ENCODE results near the gene SERPINE2. TPM values are rescaled to one million over a fixed set of nuclear protein-coding genes. Genes with fewer than 3 reads are reported as not detected.
A peak's percentile ranks its signal among the peaks of the same experiment; 100 is the strongest.

Gene SERPINE2, protein sequence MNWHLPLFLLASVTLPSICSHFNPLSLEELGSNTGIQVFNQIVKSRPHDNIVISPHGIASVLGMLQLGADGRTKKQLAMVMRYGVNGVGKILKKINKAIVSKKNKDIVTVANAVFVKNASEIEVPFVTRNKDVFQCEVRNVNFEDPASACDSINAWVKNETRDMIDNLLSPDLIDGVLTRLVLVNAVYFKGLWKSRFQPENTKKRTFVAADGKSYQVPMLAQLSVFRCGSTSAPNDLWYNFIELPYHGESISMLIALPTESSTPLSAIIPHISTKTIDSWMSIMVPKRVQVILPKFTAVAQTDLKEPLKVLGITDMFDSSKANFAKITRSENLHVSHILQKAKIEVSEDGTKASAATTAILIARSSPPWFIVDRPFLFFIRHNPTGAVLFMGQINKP
- polyA plus RNA-seq (ENCODE audit: insufficient read length) = 73.3 TPM

DNA sequence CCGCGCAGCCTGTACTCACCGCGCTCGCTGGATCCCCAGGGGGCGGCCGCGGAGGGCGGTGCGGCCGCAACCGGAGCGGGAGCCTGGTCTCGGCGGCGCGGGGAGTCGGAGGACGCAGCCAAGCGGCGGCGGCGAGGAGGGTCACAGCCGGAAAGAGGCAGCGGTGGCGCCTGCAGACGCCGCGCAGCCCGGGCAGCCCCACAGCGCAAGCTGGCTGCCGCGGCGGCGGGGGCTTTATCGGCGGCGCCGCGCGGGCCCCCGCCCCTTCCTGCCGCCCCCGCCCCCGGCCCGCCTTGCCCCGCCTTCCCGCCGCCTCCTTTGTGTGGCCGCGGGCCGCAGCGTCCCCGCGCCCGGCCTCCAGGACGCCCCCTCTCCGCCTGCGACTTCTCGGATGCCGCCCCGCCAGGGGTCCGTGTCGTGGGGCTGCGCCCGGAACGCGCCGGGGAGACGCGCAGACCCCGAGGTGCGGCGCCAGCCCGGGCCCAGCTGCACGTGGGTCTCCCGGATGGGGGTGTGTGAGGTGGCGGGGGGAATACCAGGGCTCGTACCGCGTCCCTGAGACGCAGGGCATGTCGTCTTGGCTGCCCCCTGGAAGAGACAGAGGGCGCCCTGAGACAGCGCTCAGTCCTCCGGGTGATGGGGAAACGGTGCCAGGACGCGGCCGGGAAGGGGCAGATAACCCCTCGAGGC is at the start of gene SERPINE2:
Gene SERPINE2 (minus strand): TSS at position 207 of the 690 bp plus-strand sequence. CDS start 37,386 bp downstream, outside the sequence.
- DNase-seq (ENCODE audit: low read depth) = no peak

DNA sequence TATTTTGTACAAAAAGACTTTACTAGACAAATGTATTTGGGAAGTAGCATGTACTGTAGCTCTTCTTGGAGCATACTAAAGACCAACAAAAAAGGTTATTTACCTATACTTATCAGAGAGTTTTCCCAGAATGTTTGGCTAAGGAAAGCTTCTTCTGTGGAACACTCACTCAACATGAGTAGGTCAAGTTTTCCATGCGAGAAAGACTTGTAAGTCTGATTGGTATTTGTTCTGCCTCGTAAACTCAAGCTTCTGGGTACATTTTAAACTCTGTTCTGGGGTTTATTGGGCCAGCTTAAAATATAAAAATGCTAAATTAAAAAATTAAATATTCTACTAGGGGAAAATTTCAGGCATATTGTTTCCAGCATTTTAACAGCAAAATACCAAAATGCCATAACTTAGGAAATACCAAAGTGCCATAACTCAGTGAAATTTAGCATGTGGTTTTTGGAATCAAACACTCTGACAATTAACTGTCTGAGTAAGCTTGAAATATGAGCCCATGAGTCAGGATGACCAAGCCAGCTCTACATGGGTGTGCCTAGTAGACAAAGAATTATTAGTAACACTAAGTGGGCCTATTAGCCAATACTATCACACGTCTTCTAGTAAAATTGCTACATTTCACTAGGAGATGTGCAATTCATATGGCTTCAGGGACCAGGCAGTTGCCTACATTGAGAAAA is 47.3 kb upstream of the SERPINE2 start:
- no peak for DNase-seq (ENCODE audit: low read depth)

DNA sequence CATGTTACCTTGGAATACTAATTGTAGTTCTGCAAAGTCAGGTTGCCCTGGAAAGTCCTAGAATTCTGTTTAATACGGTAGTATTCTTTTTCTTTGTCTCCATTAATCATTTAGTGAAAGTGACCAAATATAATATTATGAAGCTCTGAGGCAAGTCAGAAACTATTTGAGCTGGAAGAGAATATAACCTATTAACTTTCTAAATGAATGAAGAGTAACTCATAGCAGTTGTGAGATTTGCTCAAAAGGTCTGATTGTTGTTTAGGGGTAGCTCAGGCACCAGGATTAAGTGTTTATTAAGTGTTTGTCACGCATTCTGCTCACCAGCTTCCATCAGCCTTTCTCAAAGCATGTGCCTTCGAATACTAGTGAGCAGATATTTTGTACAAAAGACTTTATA is 46.7 kb upstream of the SERPINE2 start:
- no peak for DNase-seq (ENCODE audit: low read depth)

DNA sequence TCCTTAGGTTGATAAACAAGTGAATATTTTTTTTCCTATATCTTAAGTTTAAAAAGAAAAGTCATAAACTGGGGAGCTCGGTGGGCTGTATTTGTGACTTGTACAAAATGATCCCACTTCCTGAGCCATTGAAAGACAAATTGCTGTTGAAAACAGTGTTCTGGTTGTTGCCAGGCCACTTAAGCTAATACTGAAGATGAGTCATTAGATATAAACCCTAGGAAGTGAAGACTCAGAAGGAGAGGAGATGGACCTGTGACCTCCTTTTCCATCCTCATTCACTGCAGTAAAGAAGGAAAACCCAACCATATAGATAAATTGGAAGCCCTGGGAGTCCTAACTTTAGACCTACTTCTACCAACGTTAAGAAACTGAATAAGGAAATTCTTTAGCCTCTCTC is 46.2 kb upstream of the SERPINE2 start:
- DNase-seq (ENCODE audit: low read depth) = no peak

GRCh38 chr2:224084266-224084892 is 45.3 kb upstream of the SERPINE2 start:
- DNase-seq (ENCODE audit: low read depth) = no peak

DNA sequence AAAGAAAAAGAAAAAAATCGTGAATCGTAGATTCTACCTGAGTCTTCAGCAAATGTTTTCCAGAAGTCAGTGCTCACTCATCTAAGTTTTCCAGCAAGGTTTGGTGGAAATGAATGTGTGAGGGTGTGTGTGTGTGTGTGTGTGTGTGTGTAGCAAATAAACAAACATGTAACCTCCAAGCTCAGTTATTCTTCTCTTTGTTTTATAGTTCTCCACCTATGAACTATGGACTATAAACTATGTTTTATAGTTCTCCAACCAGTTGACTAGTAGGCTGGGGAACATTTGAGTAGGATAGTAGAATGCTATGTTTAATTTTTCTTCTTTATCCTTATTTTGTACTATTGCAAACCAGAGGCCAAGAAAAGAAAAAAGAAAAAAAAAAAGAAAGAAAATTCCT is 44.6 kb upstream of the SERPINE2 start:
- DNase-seq (ENCODE audit: low read depth) = no peak

GRCh38 chr2:224078656-224079055 is 39.6 kb upstream of the SERPINE2 start:
- DNase-seq (ENCODE audit: low read depth) = no peak

GRCh38 chr2:224077773-224078507 is 38.9 kb upstream of the SERPINE2 start:
- DNase-seq (ENCODE audit: low read depth) = no peak

GRCh38 chr2:224075588-224075987 is 36.5 kb upstream of the SERPINE2 start:
- DNase-seq (ENCODE audit: low read depth) = no peak

- DNase-seq (ENCODE audit: low read depth) = no peak
Observed at GRCh38 chr2:224073676-224074075, 34.6 kb upstream of the SERPINE2 start.

GRCh38 chr2:224072541-224073188 is 33.6 kb upstream of the SERPINE2 start:
- peak; percentile 84 for DNase-seq (ENCODE audit: low read depth)

DNA sequence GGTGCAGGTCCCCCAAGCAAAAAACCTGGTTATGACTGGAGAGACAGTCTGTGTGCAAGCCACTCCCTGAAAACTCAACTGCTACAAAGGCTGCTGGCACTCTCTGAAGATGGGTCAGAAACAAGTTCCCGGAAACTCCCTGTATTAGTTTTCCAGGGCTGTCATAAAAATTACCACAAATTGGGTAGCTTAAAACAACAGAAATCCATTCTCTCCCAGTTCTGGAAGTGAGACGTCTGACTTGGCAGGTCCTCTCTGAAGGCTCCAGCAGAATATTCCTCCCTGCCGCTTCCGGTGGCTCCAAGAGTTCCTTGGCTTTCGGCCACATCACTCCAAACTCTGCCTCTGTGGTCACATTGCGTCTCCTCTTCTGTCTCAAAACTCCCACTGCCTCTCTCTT is 30.1 kb upstream of the SERPINE2 start:
- DNase-seq (ENCODE audit: low read depth) = no peak

GRCh38 chr2:224063298-224063648 is 24.2 kb upstream of the SERPINE2 start:
- DNase-seq (ENCODE audit: low read depth) = no peak

- DNase-seq (ENCODE audit: low read depth) = no peak
Observed at GRCh38 chr2:224062481-224063297, 23.6 kb upstream of the SERPINE2 start.

- DNase-seq (ENCODE audit: low read depth) = no peak
Observed at GRCh38 chr2:224060783-224061482, 21.8 kb upstream of the SERPINE2 start.

- DNase-seq (ENCODE audit: low read depth) = no peak
Observed at GRCh38 chr2:224059178-224059577, 20.1 kb upstream of the SERPINE2 start.

DNA sequence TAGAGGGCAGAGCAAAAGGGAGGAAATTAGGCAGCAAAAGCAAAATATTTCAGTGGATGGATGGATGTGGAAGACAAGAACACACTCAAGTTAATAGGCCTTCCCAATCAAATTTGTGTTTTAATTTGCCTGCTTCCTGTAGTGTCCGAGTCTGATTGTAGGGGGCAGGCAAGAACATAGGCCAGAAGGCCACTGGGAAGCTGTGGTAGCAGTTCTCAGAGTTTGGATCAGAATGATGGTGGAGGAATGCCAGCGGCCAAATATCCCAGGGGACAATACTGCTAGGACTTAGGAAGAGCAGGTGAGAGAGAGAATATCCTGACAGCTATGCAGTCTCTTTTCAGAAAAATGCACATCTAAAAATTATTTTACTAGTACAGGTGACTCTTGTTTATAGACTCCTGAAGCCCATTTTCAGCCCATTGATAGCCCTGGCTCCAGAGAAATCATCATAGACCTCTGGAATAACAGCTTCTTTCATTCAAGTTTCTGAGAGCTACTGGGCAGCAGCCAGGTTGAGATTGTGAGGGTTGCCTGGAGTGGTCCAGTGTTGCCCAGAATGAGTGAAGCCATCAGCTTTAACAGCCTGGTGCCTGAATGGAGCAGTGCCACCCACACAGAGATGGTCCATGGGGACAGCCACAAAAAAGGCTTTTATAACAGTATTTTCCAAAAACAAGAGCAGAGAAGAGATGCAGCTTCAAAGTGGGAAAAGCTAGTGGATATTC is 19.1 kb upstream of the SERPINE2 start:
- no peak for DNase-seq (ENCODE audit: low read depth)

DNA sequence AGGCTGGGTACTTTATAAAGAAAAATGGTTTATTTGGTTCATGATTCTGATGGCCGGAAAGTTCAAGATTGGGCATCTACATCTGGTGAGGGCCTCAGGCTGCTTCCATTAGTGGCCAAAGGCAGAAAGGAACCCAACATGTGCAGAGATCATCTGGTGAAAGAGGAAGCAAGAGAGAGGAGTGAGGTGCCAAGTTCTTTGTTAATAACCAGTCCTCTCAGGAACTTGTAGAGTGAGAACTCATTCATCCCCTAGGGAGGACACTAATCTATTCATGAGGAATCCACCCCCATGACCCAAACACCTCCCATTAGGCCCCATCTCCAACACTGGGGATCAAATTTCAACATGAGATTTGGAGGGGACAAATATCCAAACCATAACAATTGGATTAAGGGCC is 17.8 kb upstream of the SERPINE2 start:
- no peak for DNase-seq (ENCODE audit: low read depth)

DNA sequence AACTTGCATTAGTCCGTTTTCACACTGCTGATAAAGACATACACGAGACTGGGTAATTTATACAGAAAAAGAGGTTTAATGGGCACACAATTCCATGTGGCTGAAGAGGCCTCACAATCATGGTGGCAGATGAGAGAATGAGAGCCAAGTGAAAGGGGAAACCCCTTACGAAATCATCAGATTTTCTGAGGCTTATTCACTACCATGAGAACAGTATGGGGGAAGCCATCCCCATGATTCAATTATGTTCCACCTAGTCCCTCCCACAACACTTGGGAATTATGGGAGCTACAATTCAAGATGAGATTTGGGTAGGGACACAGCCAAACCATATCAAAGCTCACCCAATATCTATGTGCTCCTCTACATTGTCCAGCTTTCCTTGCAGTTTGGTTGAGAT is 16.0 kb upstream of the SERPINE2 start:
- no peak for DNase-seq (ENCODE audit: low read depth)

All from forelimb muscle (tissue), 1 donor.